Measurements from ENCODE around the gene PYROXD2. TPM values are rescaled to one million over a fixed set of nuclear protein-coding genes. Genes with fewer than 3 reads are reported as not detected.

PYROXD2 gene
- total and polyA plus RNA-seq, 2 of the 8 experiments (the other 6 are each of a cell fraction or from before 2014, with no cell fraction given): 3.2 to 5.4 TPM

- DNase-seq (ENCODE audit: low read depth in 1 of 2, low spot score in 2 of 2): no peak
- H3K79me2 ChIP-seq (ENCODE audit: control insufficient read depth in 1 of 2, insufficient read depth in 2 of 2, low read length in 2 of 2): no peaks in the 10 kb centered on the region
- no peak overlapping the region for H3K4me2 ChIP-seq (ENCODE audit: insufficient read depth in 1 of 2, low read depth in 2 of 2, low read length in 2 of 2)
- FAIRE-seq: no peak
- H4K5ac ChIP-seq (ENCODE audit: insufficient read length, low read depth, low read length): no peak overlapping the region
- no peak overlapping the region for H4K91ac ChIP-seq (replicated peaks; ENCODE audit: insufficient read length, low read length)
- no peak overlapping the region for H2BK120ac ChIP-seq (replicated peaks; ENCODE audit: low read depth, low read length)
- 91% methylated on average over 6 of the region's 6 CpGs; no CpG with 5 or more reads in 1 of the 2 experiments for WGBS, 2 experiments (ENCODE audit: extremely low coverage in 1 of 2, insufficient coverage in 1 of 2, insufficient read length in 1 of 2, insufficient replicate concordance in 2 of 2, low coverage in 1 of 2, low lambda C conversion rate in 2 of 2, missing lambda C conversion rate in 1 of 2)
- H3K79me1 ChIP-seq (ENCODE audit: low read depth, low read length): no peaks in the 10 kb centered on the region
- ChIA-PET POLR2A (ENCODE audit: partially characterized antibody) (no interaction called here), CTCF (ENCODE audit: partially characterized antibody) (no interaction called here)
- H2BK20ac ChIP-seq (ENCODE audit: low read length): no peak overlapping the region
- peaks cover 0 to 1% (median 0%) of the 10 kb centered on the region in 4 experiments; a peak in 1 of 7 replicates for H3K27me3 ChIP-seq (replicated peaks in 1 of 4; ENCODE audit: control insufficient read depth in 3 of 4, extremely low read depth in 1 of 4, insufficient read depth in 3 of 4, low read length in 3 of 4)
- H3K36me3 ChIP-seq (ENCODE audit: control insufficient read depth in 2 of 4, insufficient read depth in 4 of 4, low read length in 3 of 4): no peaks in the 10 kb centered on the region
- no peak overlapping the region for H3K27ac ChIP-seq (ENCODE audit: low read depth, low read length)
- H3K18ac ChIP-seq (ENCODE audit: extremely low read depth, low read length): no peak overlapping the region
- peaks cover 0 to 9% (median under 1%) of the 10 kb centered on the region in 4 experiments; a peak in 3 of 7 replicates for H3K4me1 ChIP-seq (replicated peaks in 1 of 4; ENCODE audit: control insufficient read depth in 3 of 4, insufficient read depth in 4 of 4, low read length in 3 of 4)
- no peaks in the 10 kb centered on the region for H3K9me3 ChIP-seq (ENCODE audit: insufficient read depth in 2 of 2, low read depth in 1 of 2, low read length in 1 of 2)
- no peaks in the 10 kb centered on the region for H4K20me1 ChIP-seq (replicated peaks in 1 of 2; ENCODE audit: control insufficient read depth in 1 of 2, insufficient read depth in 2 of 2, low read length in 2 of 2)
- no peak overlapping the region for H2AFZ ChIP-seq (ENCODE audit: low read length)
- H3K14ac ChIP-seq (ENCODE audit: insufficient read length): no peak overlapping the region
- H2BK5ac ChIP-seq (ENCODE audit: low read depth, low read length): no peak overlapping the region
- H4K8ac ChIP-seq (ENCODE audit: extremely low read depth, insufficient read depth, low read length): no peak overlapping the region
- H3K23me2 ChIP-seq (ENCODE audit: low read depth, low read length): no peaks in the 10 kb centered on the region; the same call in 1 of the 2 replicates
- H3K9ac ChIP-seq (replicated peaks in 1 of 4; ENCODE audit: extremely low read depth in 1 of 4, low read depth in 3 of 4, low read length in 3 of 4): no peak overlapping the region
- H3K23ac ChIP-seq (ENCODE audit: insufficient read length): no peak overlapping the region
- no peak overlapping the region for H3K4me3 ChIP-seq (ENCODE audit: extremely low read depth in 1 of 4, insufficient read depth in 2 of 4, low read depth in 3 of 4, low read length in 4 of 4)
- H3K56ac ChIP-seq (replicated peaks; ENCODE audit: insufficient read length, low read depth, low read length): no peak overlapping the region
- H2BK12ac ChIP-seq (ENCODE audit: low read depth, low read length): no peak overlapping the region
- no peak overlapping the region for H2BK15ac ChIP-seq (ENCODE audit: low read length)
- H2AK5ac ChIP-seq (ENCODE audit: low read depth, low read length): no peak overlapping the region
- no peak overlapping the region for H3K4ac ChIP-seq (replicated peaks; ENCODE audit: insufficient read length, low read depth, low read length)
- TF ChIP-seq RXRA (IDR thresholded peaks at IDR 0.05; ENCODE audit: insufficient read depth, low read depth, low read length): no peak
- TF ChIP-seq POLR2A (IDR thresholded peaks at IDR 0.05; ENCODE audit: control extremely low read depth in 1 of 2, low read depth in 2 of 2, low read length in 2 of 2): no peak
- no peak for TF ChIP-seq CREB1 (IDR thresholded peaks at IDR 0.05)
- no peak for TF ChIP-seq GTF2F1 (IDR thresholded peaks at IDR 0.05; ENCODE audit: borderline replicate concordance, low read depth, low read length)
- TF ChIP-seq KDM1A (IDR thresholded peaks at IDR 0.05; ENCODE audit: borderline replicate concordance, low read length): no peak
- TF ChIP-seq TCF12 (IDR thresholded peaks at IDR 0.05; ENCODE audit: low read depth, low read length): no peak
Measured at GRCh38 chr10:98463016-98463415, 48.0 kb upstream of the PYROXD2 start.

Data from H1 (cell line).